ENCODE measurements around the gene FRS3. TPM values are rescaled to one million over a fixed set of nuclear protein-coding genes. Genes with fewer than 3 reads are reported as not detected.

Gene FRS3
- total and polyA plus RNA-seq, 2 of the 13 experiments (the other 11 are each of a cell fraction or from before 2014, with no cell fraction given), result 3.0 to 7.4 TPM

DNA sequence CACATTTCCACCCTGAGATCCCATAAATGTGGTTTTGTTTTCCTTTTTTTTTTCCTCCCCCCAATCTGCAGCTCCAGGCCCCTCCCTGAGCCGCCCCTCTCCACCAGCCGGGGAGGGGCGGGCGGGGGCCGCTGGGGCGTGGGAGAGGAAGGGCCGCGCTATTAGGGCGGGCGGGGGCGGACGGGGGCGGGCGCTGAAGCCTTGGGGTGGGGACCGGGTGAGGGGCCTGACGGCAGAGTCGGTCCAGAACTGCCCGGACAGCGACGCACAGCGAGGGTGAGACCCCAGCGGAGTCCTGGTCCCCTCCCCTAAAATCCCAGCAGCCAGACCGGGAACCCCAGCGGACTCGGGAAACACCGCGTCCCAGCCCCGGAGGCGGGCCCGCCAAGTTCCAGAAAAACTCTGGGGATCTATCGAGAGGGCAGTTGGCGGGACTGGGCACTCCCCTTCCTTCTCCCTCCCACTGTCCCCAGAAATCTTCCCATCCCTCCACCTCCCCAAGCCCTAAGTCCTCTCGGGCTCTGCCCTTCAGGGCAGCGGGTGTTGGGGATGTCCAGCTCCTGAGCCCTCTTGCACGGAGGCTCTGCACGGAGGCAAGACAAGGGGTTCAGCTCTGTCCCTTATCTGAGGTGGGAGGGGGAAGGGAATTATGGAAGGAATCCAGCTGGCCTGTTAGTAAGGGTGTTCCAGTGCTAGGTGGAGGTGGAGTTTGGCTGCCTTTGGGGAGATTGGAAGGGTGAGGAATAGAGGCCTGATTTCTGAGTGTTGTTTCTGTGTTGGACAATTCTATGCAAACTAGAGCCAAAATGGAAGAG lies 1.1 kb upstream of the FRS3 start, which contains the start of gene PRICKLE4 (continued):
- TF ChIP-seq, protein P1, sequence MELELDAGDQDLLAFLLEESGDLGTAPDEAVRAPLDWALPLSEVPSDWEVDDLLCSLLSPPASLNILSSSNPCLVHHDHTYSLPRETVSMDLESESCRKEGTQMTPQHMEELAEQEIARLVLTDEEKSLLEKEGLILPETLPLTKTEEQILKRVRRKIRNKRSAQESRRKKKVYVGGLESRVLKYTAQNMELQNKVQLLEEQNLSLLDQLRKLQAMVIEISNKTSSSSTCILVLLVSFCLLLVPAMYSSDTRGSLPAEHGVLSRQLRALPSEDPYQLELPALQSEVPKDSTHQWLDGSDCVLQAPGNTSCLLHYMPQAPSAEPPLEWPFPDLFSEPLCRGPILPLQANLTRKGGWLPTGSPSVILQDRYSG (CRISPR knock-in tag; IDR thresholded peaks at IDR 0.05), result no peak
- TF ChIP-seq, protein P2, sequence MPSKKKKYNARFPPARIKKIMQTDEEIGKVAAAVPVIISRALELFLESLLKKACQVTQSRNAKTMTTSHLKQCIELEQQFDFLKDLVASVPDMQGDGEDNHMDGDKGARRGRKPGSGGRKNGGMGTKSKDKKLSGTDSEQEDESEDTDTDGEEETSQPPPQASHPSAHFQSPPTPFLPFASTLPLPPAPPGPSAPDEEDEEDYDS (CRISPR knock-in tag; IDR thresholded peaks at IDR 0.05), result no peak
- TF ChIP-seq KDM5B (CRISPR knock-in tag; IDR thresholded peaks at IDR 0.05; ENCODE audit: borderline replicate concordance) (peak; percentile 13; the same call in 1 of the 2 replicates), FOXP1 (IDR thresholded peaks at IDR 0.05) (no peak), FOXP1 (CRISPR knock-in tag; IDR thresholded peaks at IDR 0.05) (no peak), ZMAT3 (CRISPR knock-in tag; conservative IDR thresholded peaks at IDR 0.05) (0 out of 2 replicates have a peak, but pooled peaks have one; percentile 61)

DNA sequence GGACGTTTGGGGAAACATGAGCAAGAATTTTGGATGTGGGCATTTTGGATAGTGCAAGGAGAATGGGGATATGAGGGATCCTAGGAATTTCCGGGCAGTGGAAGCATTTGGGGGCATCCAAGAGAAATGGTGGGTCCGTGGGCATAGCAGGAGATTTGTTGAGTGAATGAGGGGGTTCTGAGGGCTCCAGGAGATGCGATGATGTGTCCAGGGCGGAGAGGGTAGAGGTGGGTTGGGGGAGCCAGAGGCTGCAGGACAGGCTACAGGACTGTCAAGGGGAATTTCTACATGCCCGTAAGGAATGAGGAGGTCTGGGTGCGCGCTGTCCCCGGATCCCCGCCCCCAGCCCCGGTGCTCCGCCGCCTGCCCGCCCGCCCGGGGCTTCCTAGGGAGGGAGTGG lies 364 bp downstream of the FRS3 start:
- Histone ChIP-seq H2AFZ (ENCODE audit: low read length) (no peak overlapping the region), H4K20me1 (ENCODE audit: insufficient read depth, low read length) (no peaks in the 10 kb centered on the region), H3K4me3 (replicated peaks in 1 of 3; ENCODE audit: insufficient read depth in 1 of 3, low read depth in 2 of 3, low read length in 3 of 3) (peak overlapping the region; percentile 82 to 93 (median 92)), H3K4me1 (ENCODE audit: insufficient read depth, low read length) (peaks cover 34% of the 10 kb centered on the region), H3K79me2 (ENCODE audit: insufficient read depth, low read length) (peaks cover 4% of the 10 kb centered on the region), H3K36me3 (replicated peaks in 1 of 2; ENCODE audit: control insufficient read depth in 1 of 2, insufficient read depth in 2 of 2, low read length in 2 of 2) (peaks cover 7 to 20% of the 10 kb centered on the region in 2 experiments), H3K9ac (ENCODE audit: insufficient read depth, low read depth, low read length) (peak overlapping the region; percentile 73), H3K9me3 (ENCODE audit: low read length) (no peaks in the 10 kb centered on the region), H3K4me2 (ENCODE audit: low read depth, low read length) (peak overlapping the region; percentile 96), H3K27ac (ENCODE audit: extremely low read length, insufficient read depth, low read length) (peak overlapping the region; percentile 24), H3K27me3 (ENCODE audit: control insufficient read depth in 1 of 2, insufficient read depth in 2 of 2, low read length in 2 of 2) (no peaks in the 10 kb centered on the region; a peak in 2 of 5 replicates)
- in situ Hi-C loops (cut with HindIII; ENCODE audit: extremely low pct_ligation_motif_present, low pct_unique_long_range_greater_than_20kb), result loop anchor here (5.0 to 25.0 kb wide), 2 partner anchors 42 to 433 kb away; partner anchors contain the start of genes MRPS10 and TFEB
- POLR2A ChIA-PET, result interaction anchor here (0.5 to 1.0 kb wide), 10 partner anchors 9 to 271 kb away, joined by 3 to 15 read pairs (median 4); partner anchors contain the start of genes PGC and TAF8
- no peak for DNase-seq (ENCODE audit: low spot score)
- WGBS (ENCODE audit: low lambda C conversion rate), result 6% methylated on average over 11 of the region's 16 CpGs
- intact Hi-C loops (cut with micrococcal nuclease; ENCODE audit: unreplicated experiment), result loop anchor here (5.0 kb wide), 1 partner anchor 177 kb away; no protein-coding TSS in a partner anchor
- no peak for FAIRE-seq
- no TSS peak for BruUV-seq (replicated peaks)
- ATAC-seq, result no peak; the same call in 2 of the 3 replicates
- CTCF ChIA-PET (ENCODE audit: low intra/inter-chr PET ratio, low total read pairs), result interaction anchor here (1.4 to 2.1 kb wide), 3 partner anchors 44 to 265 kb away, joined by 8 to 24 read pairs (median 12); partner anchors contain the start of gene TFEB
- TF ChIP-seq, protein P3, sequence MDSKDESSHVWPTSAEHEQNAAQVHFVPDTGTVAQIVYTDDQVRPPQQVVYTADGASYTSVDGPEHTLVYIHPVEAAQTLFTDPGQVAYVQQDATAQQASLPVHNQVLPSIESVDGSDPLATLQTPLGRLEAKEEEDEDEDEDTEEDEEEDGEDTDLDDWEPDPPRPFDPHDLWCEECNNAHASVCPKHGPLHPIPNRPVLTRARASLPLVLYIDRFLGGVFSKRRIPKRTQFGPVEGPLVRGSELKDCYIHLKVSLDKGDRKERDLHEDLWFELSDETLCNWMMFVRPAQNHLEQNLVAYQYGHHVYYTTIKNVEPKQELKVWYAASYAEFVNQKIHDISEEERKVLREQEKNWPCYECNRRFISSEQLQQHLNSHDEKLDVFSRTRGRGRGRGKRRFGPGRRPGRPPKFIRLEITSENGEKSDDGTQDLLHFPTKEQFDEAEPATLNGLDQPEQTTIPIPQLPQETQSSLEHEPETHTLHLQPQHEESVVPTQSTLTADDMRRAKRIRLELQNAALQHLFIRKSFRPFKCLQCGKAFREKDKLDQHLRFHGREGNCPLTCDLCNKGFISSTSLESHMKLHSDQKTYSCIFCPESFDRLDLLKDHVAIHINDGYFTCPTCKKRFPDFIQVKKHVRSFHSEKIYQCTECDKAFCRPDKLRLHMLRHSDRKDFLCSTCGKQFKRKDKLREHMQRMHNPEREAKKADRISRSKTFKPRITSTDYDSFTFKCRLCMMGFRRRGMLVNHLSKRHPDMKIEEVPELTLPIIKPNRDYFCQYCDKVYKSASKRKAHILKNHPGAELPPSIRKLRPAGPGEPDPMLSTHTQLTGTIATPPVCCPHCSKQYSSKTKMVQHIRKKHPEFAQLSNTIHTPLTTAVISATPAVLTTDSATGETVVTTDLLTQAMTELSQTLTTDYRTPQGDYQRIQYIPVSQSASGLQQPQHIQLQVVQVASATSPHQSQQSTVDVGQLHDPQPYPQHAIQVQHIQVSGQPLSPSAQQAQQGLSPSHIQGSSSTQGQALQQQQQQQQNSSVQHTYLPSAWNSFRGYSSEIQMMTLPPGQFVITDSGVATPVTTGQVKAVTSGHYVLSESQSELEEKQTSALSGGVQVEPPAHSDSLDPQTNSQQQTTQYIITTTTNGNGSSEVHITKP (CRISPR knock-in tag; IDR thresholded peaks at IDR 0.05; ENCODE audit: low read depth), result no peak
- TF ChIP-seq ZFP36L2 (CRISPR knock-in tag; IDR thresholded peaks at IDR 0.05) (no peak), NFRKB (IDR thresholded peaks at IDR 0.05) (no peak), ZMYM3 (CRISPR knock-in tag; IDR thresholded peaks at IDR 0.05) (no peak), DMAP1 (CRISPR knock-in tag; IDR thresholded peaks at IDR 0.05) (0 out of 2 replicates have a peak, but pooled peaks have one; percentile 5)
- TF ChIP-seq, protein P4, sequence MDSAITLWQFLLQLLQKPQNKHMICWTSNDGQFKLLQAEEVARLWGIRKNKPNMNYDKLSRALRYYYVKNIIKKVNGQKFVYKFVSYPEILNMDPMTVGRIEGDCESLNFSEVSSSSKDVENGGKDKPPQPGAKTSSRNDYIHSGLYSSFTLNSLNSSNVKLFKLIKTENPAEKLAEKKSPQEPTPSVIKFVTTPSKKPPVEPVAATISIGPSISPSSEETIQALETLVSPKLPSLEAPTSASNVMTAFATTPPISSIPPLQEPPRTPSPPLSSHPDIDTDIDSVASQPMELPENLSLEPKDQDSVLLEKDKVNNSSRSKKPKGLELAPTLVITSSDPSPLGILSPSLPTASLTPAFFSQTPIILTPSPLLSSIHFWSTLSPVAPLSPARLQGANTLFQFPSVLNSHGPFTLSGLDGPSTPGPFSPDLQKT (CRISPR knock-in tag; IDR thresholded peaks at IDR 0.05; ENCODE audit: borderline replicate concordance), result no peak
- TF ChIP-seq, protein P5, sequence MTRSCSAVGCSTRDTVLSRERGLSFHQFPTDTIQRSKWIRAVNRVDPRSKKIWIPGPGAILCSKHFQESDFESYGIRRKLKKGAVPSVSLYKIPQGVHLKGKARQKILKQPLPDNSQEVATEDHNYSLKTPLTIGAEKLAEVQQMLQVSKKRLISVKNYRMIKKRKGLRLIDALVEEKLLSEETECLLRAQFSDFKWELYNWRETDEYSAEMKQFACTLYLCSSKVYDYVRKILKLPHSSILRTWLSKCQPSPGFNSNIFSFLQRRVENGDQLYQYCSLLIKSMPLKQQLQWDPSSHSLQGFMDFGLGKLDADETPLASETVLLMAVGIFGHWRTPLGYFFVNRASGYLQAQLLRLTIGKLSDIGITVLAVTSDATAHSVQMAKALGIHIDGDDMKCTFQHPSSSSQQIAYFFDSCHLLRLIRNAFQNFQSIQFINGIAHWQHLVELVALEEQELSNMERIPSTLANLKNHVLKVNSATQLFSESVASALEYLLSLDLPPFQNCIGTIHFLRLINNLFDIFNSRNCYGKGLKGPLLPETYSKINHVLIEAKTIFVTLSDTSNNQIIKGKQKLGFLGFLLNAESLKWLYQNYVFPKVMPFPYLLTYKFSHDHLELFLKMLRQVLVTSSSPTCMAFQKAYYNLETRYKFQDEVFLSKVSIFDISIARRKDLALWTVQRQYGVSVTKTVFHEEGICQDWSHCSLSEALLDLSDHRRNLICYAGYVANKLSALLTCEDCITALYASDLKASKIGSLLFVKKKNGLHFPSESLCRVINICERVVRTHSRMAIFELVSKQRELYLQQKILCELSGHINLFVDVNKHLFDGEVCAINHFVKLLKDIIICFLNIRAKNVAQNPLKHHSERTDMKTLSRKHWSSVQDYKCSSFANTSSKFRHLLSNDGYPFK (CRISPR knock-in tag; IDR thresholded peaks at IDR 0.05; ENCODE audit: borderline replicate concordance), result no peak
